GM19023 (cell line): Measurements from ENCODE around the gene S100A11.

Source experiments
- ATAC-seq: cut with Tn5 transposase; IDR thresholded peaks from one replicate; pipeline ENCODE4 v1.9.1; 2021; ENCODE audit warnings: mild to moderate bottlenecking, moderate library complexity; ENCODE audit not compliant: unreplicated experiment

S100A11 gene

GRCh38 chr1:151986501-151987190 is 50.2 kb downstream of the S100A11 start:
- no peak for ATAC-seq

- ATAC-seq: no peak
These were observed 51.0 kb downstream of the S100A11 start for GRCh38 chr1:151985768-151986167.

- no peak for ATAC-seq
These were observed 51.5 kb downstream of the S100A11 start for GRCh38 chr1:151985270-151985669.

- peak; percentile 82 for ATAC-seq
These were observed 52.4 kb downstream of the S100A11 start for GRCh38 chr1:151984313-151984956.
